Measurements from ENCODE around the gene POLD2. TPM values are rescaled to one million over a fixed set of nuclear protein-coding genes. Genes with fewer than 3 reads are reported as not detected.
A peak's percentile ranks its signal among the peaks of the same experiment; 100 is the strongest.

Gene POLD2
- total RNA-seq, 3 donors from 2014 or later (not counting 1 experiment from before 2014, with no cell fraction given), result 30.1 to 38.3 (median 38.1) TPM

- Histone ChIP-seq H3K4me1 (ENCODE audit: control insufficient read depth, insufficient read depth, low read length) (peaks cover 49% of the 10 kb centered on the region), H3K9me3 (ENCODE audit: control insufficient read depth, insufficient read depth, low read length) (no peaks in the 10 kb centered on the region), H3K27me3 (ENCODE audit: control insufficient read depth, insufficient read depth, low read length) (no peaks in the 10 kb centered on the region), H3K27ac (ENCODE audit: low read length) (no peak overlapping the region), H3K36me3 (ENCODE audit: control insufficient read depth, insufficient read depth, low read length) (peaks cover 47% of the 10 kb centered on the region), H3K4me3 (ENCODE audit: low read length) (no peak overlapping the region)
- no peaks in the 10 kb centered on the region for H3K9me3 Mint-ChIP-seq
- intact Hi-C loops (cut with micrococcal nuclease), result loop anchor here (5.0 kb wide), 3 partner anchors 33 to 1032 kb away; partner anchors contain the start of genes TBRG4 and YKT6
- ATAC-seq (no peak), DNase-seq (no peak)
- WGBS (ENCODE audit: insufficient coverage), result 98% methylated on average over 5 of the region's 5 CpGs
- no peak overlapping the region for H3K4me3 Mint-ChIP-seq
- H3K4me1 Mint-ChIP-seq, result peaks cover 36 to 40% of the 10 kb centered on the region in 2 donors
- no peak for TF ChIP-seq CTCF (IDR thresholded peaks at IDR 0.05)
- H3K36me3 Mint-ChIP-seq, result peaks cover 9% of the 10 kb centered on the region
- no peaks in the 10 kb centered on the region for H3K27me3 Mint-ChIP-seq (ENCODE audit: low read depth in 2 of 2)
- peak overlapping the region; percentile 93 for H3K27ac Mint-ChIP-seq
These were observed 43.2 kb downstream of the POLD2 start for GRCh38 chr7:44080118-44080517.

GRCh38 chr7:44079331-44080021, 43.9 kb downstream of the POLD2 start:
- peaks cover 56% of the 10 kb centered on the region for H3K4me1 ChIP-seq (ENCODE audit: control insufficient read depth, insufficient read depth, low read length)

GRCh38 chr7:44078521-44078920, 44.8 kb downstream of the POLD2 start:
- Mint-ChIP-seq H3K36me3 (peaks cover 9% of the 10 kb centered on the region), H3K4me1 (peaks cover 40 to 51% of the 10 kb centered on the region in 2 donors), H3K27ac (peak overlapping the region; percentile 90 to 94), H3K9me3 (no peaks in the 10 kb centered on the region), H3K27me3 (ENCODE audit: low read depth in 2 of 2) (no peaks in the 10 kb centered on the region), H3K4me3 (no peak overlapping the region)
- intact Hi-C loops (cut with micrococcal nuclease), result no loop called here
- Histone ChIP-seq H3K27me3 (ENCODE audit: control insufficient read depth, insufficient read depth, low read length) (no peaks in the 10 kb centered on the region), H3K4me1 (ENCODE audit: control insufficient read depth, insufficient read depth, low read length) (peaks cover 65% of the 10 kb centered on the region), H3K9me3 (ENCODE audit: control insufficient read depth, insufficient read depth, low read length) (no peaks in the 10 kb centered on the region), H3K4me3 (ENCODE audit: low read length) (no peak overlapping the region), H3K27ac (ENCODE audit: low read length) (peak overlapping the region; percentile 13), H3K36me3 (ENCODE audit: control insufficient read depth, insufficient read depth, low read length) (peaks cover 51% of the 10 kb centered on the region)
- TF ChIP-seq CTCF (IDR thresholded peaks at IDR 0.05), result no peak
- DNase-seq (no peak), ATAC-seq (no peak)
- 91% methylated on average over 6 of the region's 8 CpGs for WGBS (ENCODE audit: insufficient coverage)

More at GRCh38 chr7:44079331-44080021, 43.9 kb downstream of the POLD2 start:
- Histone ChIP-seq H3K27me3 (ENCODE audit: control insufficient read depth, insufficient read depth, low read length) (no peaks in the 10 kb centered on the region), H3K36me3 (ENCODE audit: control insufficient read depth, insufficient read depth, low read length) (peaks cover 48% of the 10 kb centered on the region), H3K9me3 (ENCODE audit: control insufficient read depth, insufficient read depth, low read length) (no peaks in the 10 kb centered on the region), H3K4me3 (ENCODE audit: low read length) (no peak overlapping the region), H3K27ac (ENCODE audit: low read length) (no peak overlapping the region)
- 88% methylated on average over 11 of the region's 11 CpGs for WGBS (ENCODE audit: insufficient coverage)
- DNase-seq (no peak), ATAC-seq (no peak)
- no peaks in the 10 kb centered on the region for H3K27me3 Mint-ChIP-seq (ENCODE audit: low read depth in 2 of 2)
- no peak for TF ChIP-seq CTCF (IDR thresholded peaks at IDR 0.05)
- H3K27ac Mint-ChIP-seq, result peak overlapping the region in 1 of 2 donors; percentile 93
- intact Hi-C loops (cut with micrococcal nuclease), result loop anchor here (5.0 kb wide), 3 partner anchors 32 to 1033 kb away; partner anchors contain the start of genes TBRG4 and YKT6
- H3K9me3 Mint-ChIP-seq, result no peaks in the 10 kb centered on the region
- H3K4me1 Mint-ChIP-seq, result peaks cover 40 to 46% of the 10 kb centered on the region in 2 donors
- H3K36me3 Mint-ChIP-seq, result peaks cover 9% of the 10 kb centered on the region
- H3K4me3 Mint-ChIP-seq, result no peak overlapping the region

Measured in natural killer cell (primary cell).